Caco-2 (cell line): ENCODE measurements around the gene CTAG1A. TPM values are rescaled to one million over a fixed set of nuclear protein-coding genes. Genes with fewer than 3 reads are reported as not detected.
"Not testable (repeated sequence)": the region's sequence is repeated elsewhere in the genome, so short reads cannot be mapped to it uniquely, and the experiment has no call there.

Source experiments
- BruUV-seq: library from RNA; stranded (reverse); fragments of 400-500 nt; replicated peaks from 2 replicates; lab custom pipeline; 2021; lab: Mats Ljungman, UMichigan
- CTCF ChIA-PET: fragments of 300-600 bp; sonication (Branson Sonifier 250); formaldehyde crosslinking; loops from one replicate; lab custom pipeline; 2022; ENCODE audit warnings: antibody characterized with exemption; lab: Charles Lee
- POLR2A ChIA-PET: fragments of 300-600 bp; sonication (Branson Sonifier 250); formaldehyde crosslinking; loops from one replicate; lab custom pipeline; 2022; ENCODE audit warnings: antibody characterized with exemption; lab: Charles Lee
- DNase-seq, 2 experiments: peaks; one replicate each; pipeline versions ENCODE4 v3.0.0 to v3.0.0-alpha.2; 2020 to 2022
- H3K27me3 ChIP-seq: replicated peaks from 2 replicates; pipeline ENCODE4 v1.6.0; 2011; ENCODE audit warnings: low read length; ENCODE audit not compliant: control insufficient read depth, insufficient read depth
- H3K36me3 ChIP-seq: 2 replicates; pipeline ENCODE4 v1.5.1; 2011; ENCODE audit warnings: low read length; ENCODE audit not compliant: control insufficient read depth, insufficient read depth
- H3K4me1 ChIP-seq: fragments of 250-450 bp; sonication (Bioruptor Pico); 2 replicates; pipeline ENCODE4 v1.5.1; 2020; ENCODE audit warnings: mild to moderate bottlenecking
- H3K4me3 ChIP-seq: 2 replicates; pipeline ENCODE4 v1.5.1; 2011; ENCODE audit warnings: low read depth, mild to moderate bottlenecking, control low read depth, low read length
- H3K9me3 ChIP-seq: fragments of 250-450 bp; sonication (Bioruptor Pico); 2 replicates; pipeline ENCODE4 v1.5.1; 2020; ENCODE audit warnings: mild to moderate bottlenecking, moderate library complexity
- H3K27ac Mint-ChIP-seq: one replicate; pipeline ENCODE4 v1.8.0; 2022; ENCODE audit warnings: mixed read lengths; ENCODE audit not compliant: unreplicated experiment
- H3K27me3 Mint-ChIP-seq: one replicate; pipeline ENCODE4 v1.8.0; 2022; ENCODE audit warnings: mixed read lengths; ENCODE audit not compliant: insufficient read depth, unreplicated experiment
- H3K36me3 Mint-ChIP-seq: one replicate; pipeline ENCODE4 v1.8.0; 2022; ENCODE audit warnings: mild to moderate bottlenecking, mixed read lengths; ENCODE audit not compliant: insufficient read depth, unreplicated experiment
- H3K4me1 Mint-ChIP-seq: one replicate; pipeline ENCODE4 v1.8.0; 2022; ENCODE audit warnings: low read depth, mixed read lengths; ENCODE audit not compliant: unreplicated experiment
- H3K4me3 Mint-ChIP-seq: one replicate; pipeline ENCODE4 v1.8.0; 2022; ENCODE audit warnings: mild to moderate bottlenecking, moderate library complexity, mixed read lengths; ENCODE audit not compliant: unreplicated experiment
- H3K9me3 Mint-ChIP-seq: one replicate; pipeline ENCODE4 v1.8.0; 2022; ENCODE audit warnings: mixed read lengths; ENCODE audit not compliant: unreplicated experiment
- intact Hi-C: fragments of 100-400 bp; cut with micrococcal nuclease; formaldehyde crosslinking; loops from one replicate; pipeline ENCODE4 v1.10.0; 2022; ENCODE audit not compliant: unreplicated experiment
- total RNA-seq: library from RNA; stranded (reverse); gene quantifications from 2 replicates; pipeline ENCODE4 v1.2.3, GENCODE V29; 2022

Gene CTAG1A
- total RNA-seq, 1 experiment from 2014 or later: not detected

DNA sequence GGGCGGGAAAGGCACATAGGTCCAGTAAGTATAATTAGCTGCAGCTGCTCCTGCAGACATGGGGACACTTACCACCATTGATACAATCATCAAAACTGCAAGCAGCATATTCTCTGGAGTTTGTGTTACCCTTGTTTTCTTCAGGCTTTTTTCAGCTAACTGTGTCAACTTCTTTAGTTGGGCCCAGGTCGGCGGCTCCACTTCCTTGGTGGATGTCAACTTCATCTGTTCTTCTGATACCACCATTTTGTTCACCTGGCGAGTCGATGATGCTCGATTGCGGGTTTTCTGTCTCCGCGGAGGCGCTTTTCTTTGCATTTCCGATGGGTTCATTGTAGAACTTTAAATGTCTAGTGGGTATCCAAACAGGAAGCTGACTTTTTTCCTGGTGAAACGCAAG is 26.2 kb downstream of the CTAG1A start:
- CTCF ChIA-PET, H3K27ac Mint-ChIP-seq: not testable (repeated sequence)

DNA sequence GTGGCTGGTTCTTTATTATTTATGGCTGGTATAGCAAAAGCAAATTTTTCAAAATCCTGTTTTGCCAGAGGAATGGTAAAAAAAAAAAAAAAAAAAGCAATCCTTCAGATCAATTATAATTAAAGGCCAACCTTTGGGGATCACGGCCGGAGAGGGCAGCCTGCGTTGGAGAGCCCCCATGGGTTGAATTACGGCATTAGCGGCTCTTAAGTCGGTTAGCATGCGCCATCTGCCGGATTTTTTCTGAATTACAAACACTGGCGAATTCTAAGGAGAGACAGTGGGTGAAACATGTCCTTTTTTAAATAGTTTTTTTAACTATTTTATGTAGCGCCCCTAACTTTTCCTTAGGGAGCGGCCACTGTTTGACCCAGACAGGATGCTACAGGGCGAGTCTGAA is 28.7 kb downstream of the CTAG1A start:
- H3K4me1 ChIP-seq, H3K36me3 ChIP-seq, H3K27me3 ChIP-seq, H3K27ac Mint-ChIP-seq, intact Hi-C loops, CTCF ChIA-PET, DNase-seq, H3K9me3 Mint-ChIP-seq, H3K36me3 Mint-ChIP-seq, H3K4me3 Mint-ChIP-seq, BruUV-seq, H3K4me1 Mint-ChIP-seq, H3K4me3 ChIP-seq, H3K9me3 ChIP-seq, H3K27me3 Mint-ChIP-seq, POLR2A ChIA-PET: not testable (repeated sequence)

More for the DNA sequence above, 26.2 kb downstream of the CTAG1A start:
- DNase-seq, H3K36me3 ChIP-seq, H3K4me3 Mint-ChIP-seq, intact Hi-C loops, BruUV-seq, H3K36me3 Mint-ChIP-seq, H3K4me1 Mint-ChIP-seq, H3K4me3 ChIP-seq, H3K9me3 Mint-ChIP-seq, H3K27me3 ChIP-seq, POLR2A ChIA-PET, H3K9me3 ChIP-seq, H3K4me1 ChIP-seq, H3K27me3 Mint-ChIP-seq: not testable (repeated sequence)

DNA sequence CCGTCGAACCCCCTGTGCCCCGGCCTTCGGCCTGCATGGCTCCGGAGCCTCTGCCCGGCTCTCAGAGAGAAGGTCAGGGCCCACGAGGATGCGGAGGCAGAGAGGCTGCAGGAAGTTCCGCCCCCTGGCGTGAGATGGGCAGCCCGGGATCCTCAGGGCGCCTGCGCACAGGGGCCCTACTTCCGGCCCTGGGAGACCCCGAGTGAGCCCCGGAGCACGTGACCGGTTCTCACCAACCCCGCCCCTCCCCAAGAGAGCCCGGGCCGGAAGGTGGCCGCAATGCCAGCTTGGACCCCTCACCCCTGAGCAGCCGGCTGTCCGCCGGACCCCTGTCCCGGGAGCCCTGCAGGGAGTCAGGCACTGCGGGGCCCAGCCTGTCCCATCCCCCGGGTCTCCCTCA is 34.2 kb downstream of the CTAG1A start, which contains the start of gene CTAG1B:
CTAG1B (minus strand) TSS at position 101 of the 400 bp plus-strand sequence; CDS start at position 37, 64 bp downstream.
- DNase-seq, H3K9me3 Mint-ChIP-seq, intact Hi-C loops, H3K27me3 ChIP-seq, H3K4me3 ChIP-seq, H3K36me3 Mint-ChIP-seq, H3K9me3 ChIP-seq, CTCF ChIA-PET, H3K27me3 Mint-ChIP-seq, H3K4me1 Mint-ChIP-seq, H3K4me1 ChIP-seq, H3K36me3 ChIP-seq, POLR2A ChIA-PET, H3K27ac Mint-ChIP-seq, H3K4me3 Mint-ChIP-seq, BruUV-seq: not testable (repeated sequence)

DNA sequence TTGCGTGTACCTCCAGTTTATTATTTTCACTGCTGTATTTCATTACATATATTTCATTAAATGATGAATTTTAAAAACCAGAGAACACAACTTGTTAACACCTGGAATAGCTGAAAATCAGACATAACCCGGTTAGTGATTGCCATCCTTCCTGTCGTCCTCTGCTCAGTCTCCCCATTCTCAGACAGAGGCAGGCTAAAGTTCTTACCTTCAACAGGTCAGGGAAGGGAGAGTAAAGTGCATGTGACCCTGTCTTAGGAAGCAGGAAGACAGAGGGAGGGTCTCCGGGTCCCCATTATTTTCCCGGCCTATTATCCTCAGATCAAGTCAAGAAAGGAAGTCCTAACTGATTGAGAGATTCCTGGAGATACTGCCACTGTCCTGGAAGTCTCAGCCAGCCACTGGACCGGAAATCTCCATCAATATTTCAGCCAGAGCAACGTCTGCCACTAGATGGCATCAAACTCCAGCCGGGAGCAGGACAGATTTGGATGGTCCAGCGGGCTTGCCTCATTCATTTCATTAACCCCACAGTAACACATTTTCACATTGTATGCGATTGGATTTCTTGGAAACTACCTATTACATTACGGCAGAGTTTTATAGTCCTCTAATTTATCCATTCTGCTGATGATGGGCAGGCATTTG is 36.0 kb downstream of the CTAG1A start:
- H3K36me3 ChIP-seq, H3K27ac Mint-ChIP-seq, H3K4me1 ChIP-seq, H3K4me1 Mint-ChIP-seq, DNase-seq, H3K27me3 Mint-ChIP-seq, POLR2A ChIA-PET, intact Hi-C loops, H3K27me3 ChIP-seq, H3K4me3 Mint-ChIP-seq, H3K36me3 Mint-ChIP-seq, H3K4me3 ChIP-seq, CTCF ChIA-PET, H3K9me3 ChIP-seq, BruUV-seq, H3K9me3 Mint-ChIP-seq: not testable (repeated sequence)

DNA sequence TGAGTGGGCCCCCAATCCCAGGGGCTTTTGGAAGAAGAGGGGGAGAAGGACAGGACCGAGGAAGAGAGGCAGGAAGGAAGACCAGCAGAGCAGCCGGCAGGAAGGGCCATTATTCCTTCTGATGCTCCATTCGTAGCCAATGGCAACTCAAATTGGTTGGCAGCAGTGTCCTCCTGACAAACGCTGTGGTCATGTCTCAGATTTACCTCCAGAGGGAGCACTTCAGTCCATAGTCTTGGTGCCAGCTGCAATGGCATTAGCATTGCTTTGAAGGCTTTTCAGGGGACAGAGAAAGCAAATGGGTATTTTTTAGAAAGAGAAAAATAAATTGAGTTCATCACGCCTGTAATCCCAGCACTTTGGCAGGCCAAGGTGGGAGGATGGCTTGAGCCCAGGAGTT is 44.0 kb downstream of the CTAG1A start:
- intact Hi-C loops, DNase-seq, H3K36me3 ChIP-seq, H3K4me3 ChIP-seq, H3K27me3 ChIP-seq, POLR2A ChIA-PET, CTCF ChIA-PET, H3K9me3 ChIP-seq, H3K27me3 Mint-ChIP-seq, H3K36me3 Mint-ChIP-seq, H3K27ac Mint-ChIP-seq, H3K4me3 Mint-ChIP-seq, H3K9me3 Mint-ChIP-seq, BruUV-seq, H3K4me1 Mint-ChIP-seq, H3K4me1 ChIP-seq: not testable (repeated sequence)

DNA sequence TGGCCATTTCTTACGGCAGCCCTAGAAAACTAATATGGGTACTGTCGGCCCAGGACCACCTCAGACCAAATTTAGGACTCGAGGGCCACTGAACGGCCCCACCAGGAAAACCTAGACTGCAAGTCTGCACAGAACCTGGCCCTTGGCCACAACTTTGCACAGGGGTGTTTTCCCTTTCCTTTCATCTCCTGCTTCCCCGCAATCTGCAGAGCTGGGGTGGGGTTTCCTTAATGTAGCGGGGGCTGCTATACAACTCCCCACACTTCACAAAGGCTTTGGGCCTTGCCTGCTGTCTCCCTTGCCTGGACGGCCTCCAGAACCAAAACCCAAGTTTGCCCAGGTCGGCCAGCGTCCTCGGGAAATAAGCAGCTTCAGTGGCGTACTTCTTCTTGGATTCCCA is 46.0 kb downstream of the CTAG1A start:
- H3K36me3 ChIP-seq, H3K9me3 Mint-ChIP-seq, H3K27ac Mint-ChIP-seq, H3K27me3 Mint-ChIP-seq, H3K27me3 ChIP-seq, H3K4me3 ChIP-seq, H3K9me3 ChIP-seq, H3K4me3 Mint-ChIP-seq, intact Hi-C loops, H3K36me3 Mint-ChIP-seq, H3K4me1 ChIP-seq, DNase-seq, CTCF ChIA-PET, BruUV-seq, H3K4me1 Mint-ChIP-seq, POLR2A ChIA-PET: not testable (repeated sequence)

DNA sequence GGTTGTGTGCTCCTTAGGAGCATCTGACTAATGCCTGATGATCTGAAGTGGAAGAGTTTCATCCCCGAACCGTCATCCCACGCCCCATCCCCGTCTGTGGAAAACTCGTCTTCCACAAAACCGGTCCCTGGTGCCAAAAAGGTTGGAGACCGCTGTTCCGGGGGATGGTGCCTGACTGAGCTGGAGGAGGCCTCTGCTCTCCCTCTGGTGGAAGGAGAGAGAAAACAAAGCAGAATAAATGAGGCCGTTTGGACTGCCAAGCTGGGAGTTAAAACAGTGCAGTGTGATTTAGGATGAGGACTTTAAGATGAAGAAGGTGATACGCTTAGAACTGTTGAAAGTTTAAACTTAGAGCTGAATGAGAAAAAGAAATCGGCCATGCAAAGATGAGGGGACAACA is 48.7 kb downstream of the CTAG1A start:
- POLR2A ChIA-PET, H3K4me1 ChIP-seq, H3K9me3 Mint-ChIP-seq, H3K4me3 Mint-ChIP-seq, H3K4me1 Mint-ChIP-seq, H3K4me3 ChIP-seq, intact Hi-C loops, DNase-seq, H3K27me3 Mint-ChIP-seq, H3K27me3 ChIP-seq, CTCF ChIA-PET, H3K27ac Mint-ChIP-seq, H3K36me3 ChIP-seq, H3K36me3 Mint-ChIP-seq, BruUV-seq, H3K9me3 ChIP-seq: not testable (repeated sequence)
